ENCODE data around the gene TSPAN7. TPM values are rescaled to one million over a fixed set of nuclear protein-coding genes. Genes with fewer than 3 reads are reported as not detected.

TSPAN7 gene
- total RNA-seq, 1 experiment from 2014 or later: not detected

DNA sequence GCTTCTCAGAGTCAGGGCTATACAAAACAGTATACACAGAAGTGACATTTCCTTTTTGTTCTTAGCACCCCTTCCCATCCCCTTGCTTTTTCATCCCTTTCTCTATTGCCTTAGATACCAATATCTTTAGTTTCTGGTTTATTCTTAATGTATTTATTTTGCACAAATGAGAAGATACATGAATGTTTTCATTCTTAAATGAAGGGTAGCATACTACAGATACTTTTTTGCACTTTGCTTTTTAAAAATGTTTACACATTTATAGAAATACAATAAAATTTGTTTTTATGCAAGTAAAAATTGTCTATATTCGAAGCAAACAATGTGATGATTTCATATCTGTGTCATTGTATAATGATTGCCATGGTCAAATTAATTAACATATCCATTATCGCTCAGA, 33.1 kb downstream of the TSPAN7 start:
- DNase-seq (ENCODE audit: low spot score): no peak

DNA sequence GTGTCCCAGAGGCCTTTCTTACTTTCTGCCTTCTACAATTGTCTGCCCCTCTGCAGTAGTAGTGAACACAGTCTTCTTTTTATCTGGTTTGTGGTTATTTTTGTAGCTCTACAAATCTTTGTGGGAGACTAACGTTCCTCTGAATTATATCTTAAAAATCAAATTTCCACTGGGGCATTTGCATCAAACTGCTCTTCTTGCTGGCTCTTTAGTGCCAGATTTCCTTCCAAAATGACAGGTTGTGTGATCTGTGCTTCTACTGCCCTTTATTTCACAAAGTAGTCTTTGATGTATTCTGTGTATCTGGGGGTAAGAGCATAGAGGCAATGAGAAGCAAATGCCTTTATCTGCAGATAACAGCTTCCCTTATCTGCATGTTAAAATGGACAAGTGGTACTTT, 34.5 kb downstream of the TSPAN7 start:
- no peak for DNase-seq (ENCODE audit: low spot score)

DNA sequence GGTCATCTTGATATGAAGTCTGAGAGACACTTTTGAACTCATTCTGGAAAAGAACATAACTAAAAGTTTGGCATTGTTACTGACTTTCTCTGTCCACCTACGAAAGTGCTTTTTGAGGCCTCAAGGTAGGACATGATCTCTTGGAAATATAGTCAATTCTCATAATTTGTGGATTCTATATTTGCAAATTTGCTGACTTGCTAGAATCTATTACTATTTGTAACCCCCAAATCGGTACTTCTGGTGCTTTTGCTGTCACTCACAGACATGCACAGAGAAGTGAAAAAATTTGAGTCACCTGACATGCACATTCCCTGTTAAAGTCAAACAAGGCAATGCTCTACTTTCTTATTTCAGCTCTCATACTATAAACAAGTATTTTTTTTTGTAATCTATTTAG, 35.6 kb downstream of the TSPAN7 start:
- DNase-seq (ENCODE audit: low spot score): no peak

DNA sequence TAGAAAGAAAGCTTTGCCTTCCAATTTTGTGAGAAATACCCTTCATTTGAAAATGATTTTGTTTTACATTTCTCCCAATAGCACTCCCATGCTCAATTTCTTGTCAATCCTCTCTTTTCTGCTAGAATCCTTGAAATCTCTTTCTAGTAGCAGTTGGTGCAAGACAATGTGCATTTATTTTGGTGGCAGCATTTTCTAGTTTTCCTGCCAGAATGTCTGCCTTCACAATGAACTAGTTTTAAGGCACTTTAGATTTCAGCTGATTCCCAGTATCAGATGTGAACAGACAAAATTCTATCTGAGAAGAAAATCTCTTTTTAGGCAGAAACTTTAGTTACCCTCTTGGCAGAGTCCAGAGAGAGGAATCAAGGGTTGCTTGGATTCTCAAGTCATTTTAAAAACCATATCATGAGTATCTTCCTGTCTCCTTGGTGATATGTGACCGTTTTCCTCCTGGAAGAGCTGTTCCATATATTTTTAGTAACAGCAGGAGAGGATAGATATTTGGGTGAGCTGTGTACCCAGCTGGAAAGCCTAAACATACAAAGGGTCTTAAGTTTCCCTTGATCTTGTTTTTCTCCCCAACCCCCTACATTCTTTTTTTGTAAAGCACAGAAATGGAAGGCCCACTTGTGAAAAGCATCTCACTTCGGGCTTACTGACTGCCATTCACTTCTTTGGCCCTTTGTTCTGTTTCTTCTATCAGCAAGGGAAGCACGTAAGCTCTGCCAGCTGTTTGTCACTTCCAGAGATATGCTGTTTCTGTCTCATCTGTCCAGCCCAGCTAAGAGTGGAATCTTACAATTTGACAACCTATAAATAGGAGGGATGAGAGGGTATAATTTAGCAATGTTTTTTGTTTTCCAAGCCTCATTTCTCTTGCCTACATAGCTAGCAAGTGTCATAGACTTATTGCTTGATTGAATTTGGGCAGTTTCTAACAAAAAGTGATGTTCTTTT, 38.7 kb downstream of the TSPAN7 start:
- DNase-seq (ENCODE audit: low spot score): no peak

DNA sequence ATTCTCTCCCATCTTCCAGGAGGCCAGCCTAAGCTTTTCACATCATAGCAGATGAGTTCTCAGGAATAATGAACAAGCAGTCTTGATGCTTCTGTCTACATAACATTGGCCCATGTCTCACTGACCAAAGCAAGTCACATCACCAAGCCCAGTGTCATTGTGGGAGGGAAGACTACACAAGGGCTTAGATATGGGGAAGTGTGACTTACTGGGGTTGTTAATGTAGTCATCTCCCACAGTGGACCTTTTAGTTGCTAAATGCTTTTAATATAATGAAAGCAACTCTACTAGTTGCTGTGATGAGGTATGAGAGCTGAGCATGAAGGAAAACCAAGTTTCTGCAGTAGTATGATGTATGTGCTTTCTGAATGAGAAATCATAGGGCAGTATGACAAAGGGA, 40.5 kb downstream of the TSPAN7 start:
- DNase-seq (ENCODE audit: low spot score): no peak

DNA sequence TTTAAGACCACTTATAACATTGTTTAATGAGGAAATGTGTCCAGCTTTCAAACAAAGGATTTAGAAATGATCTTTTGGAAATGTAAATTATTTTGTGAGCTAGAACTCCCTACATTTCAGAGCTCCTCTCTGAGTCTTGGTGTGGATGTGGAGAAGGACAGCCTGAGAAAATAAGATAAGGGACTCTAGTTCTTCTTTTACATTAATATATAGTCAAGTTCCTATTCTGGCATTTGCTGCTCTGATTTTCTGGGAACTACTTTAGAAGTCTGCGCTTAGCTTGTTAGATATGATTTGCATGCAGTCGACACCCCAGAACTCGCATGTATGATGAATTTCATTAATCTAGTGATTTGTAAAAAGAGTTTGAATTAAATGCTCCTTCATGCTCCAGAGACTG, 45.5 kb downstream of the TSPAN7 start:
- DNase-seq (ENCODE audit: low spot score): no peak

DNA sequence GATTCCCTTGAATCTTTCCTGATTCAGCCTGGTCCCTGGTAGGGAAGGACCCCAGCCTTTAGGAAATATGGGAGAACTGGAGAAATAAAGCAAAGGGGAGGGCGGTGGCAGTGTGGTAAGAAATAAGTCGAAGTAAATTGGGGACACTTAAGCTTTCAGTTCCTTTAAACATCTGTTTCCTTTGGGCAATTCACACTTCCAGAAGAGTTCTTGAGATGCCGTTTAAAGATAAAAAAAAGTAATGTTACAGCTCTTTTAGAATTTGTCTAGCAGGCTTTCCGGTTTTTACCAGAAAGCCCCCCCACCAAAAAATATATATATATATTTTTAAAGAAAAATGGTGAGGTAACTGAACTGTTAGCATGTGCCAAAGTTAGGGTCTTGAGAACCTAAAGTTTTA, 46.6 kb downstream of the TSPAN7 start:
- DNase-seq (ENCODE audit: low spot score): no peak

DNA sequence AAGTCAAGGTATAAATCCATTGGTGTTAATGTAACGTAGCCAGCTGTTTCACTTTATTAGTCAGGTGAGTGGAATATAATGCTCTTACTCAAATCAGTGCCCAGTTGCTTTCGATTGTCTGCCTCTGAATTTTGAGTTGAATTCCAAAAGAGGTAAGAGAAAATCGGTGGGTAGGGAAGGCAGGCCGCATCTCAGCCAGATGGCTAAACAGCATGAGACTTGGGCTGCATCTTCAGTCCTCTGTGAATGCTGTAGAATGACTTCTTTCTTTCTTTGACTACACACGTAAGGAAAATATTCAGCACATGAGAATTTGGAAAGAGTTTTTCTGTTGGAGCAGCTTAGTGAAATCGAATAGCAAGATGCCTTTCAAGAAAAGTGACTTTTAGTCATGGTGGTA, 49.5 kb downstream of the TSPAN7 start:
- DNase-seq (ENCODE audit: low spot score): no peak

DNA sequence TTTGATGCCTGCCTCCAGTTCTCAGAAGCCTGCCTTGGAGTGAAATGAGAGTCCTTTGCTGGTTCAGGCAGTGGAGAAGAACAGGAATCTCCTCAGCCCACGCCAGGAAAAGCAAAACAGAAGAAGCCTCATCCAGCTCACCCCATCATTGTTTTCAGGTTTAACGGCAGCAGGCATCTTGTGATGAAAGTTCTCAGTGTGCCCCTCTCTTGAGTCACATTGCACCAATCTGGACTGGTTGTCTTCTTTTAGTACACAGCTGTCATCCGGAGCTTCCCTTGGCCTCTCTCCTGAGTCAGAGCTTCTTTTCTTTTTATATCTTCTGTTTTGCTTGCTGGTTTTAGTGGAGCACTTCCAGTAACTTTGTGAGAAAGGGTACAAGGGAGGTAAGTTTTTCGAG, 50.9 kb downstream of the TSPAN7 start:
- no peak for DNase-seq (ENCODE audit: low spot score)

DNA sequence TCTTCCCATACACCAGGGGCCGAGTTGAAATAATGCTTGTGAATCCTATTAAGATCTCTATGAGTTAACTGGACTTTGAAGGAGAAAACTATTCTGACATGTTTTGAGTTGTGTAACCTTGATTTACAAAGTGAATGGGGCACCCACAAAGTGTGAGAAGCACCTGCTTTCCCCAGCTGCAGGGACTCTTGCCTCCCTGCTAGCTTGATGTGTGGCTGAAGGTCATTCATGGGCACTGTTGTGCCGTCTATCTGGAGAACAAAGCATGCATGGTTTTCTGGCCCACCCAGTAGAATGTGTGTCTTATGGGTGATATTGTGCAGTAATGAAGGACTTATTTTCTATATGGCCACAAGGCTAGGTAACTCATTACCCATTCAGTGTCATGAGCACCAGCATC, 53.1 kb downstream of the TSPAN7 start:
- no peak for DNase-seq (ENCODE audit: low spot score)

DNA sequence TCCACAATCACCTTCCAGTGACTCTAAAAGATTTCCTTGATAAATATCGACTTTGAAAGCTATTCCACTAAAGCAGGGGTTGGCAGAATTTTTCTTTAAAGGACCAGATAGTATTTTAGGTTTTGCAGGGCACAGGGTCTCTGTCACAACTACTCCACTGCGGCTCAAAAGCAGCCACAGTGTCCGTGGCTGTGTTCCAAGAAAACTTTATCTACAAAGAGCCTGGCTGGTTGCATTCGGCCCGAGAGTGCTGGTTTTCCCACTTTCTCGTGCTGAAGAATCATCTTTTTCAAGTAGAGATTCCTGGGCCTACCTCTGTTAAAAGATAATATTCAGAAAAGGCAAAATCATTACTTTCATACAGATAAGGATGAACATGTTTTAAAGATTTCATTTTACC, 55.6 kb downstream of the TSPAN7 start:
- DNase-seq (ENCODE audit: low spot score): no peak

DNA sequence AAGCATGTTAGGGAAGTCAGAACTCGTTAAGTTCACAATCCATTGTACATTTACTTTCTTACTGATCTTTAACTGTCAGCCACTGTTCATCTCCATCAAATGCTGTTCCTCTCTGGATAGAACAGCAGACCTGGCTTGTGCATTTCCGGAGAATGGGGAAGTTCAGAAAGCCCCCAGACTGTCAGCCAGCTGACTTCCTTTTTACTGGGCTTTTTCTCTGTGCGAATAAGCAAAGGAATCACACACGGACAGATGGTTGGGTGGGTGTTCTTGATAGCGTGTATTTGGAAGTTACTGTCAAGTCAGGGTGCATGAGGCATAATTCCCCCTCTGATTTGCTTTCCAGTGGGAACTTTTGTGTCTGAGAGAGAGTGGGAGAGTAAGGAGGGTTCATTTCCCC, 56.8 kb downstream of the TSPAN7 start:
- DNase-seq (ENCODE audit: low spot score): no peak

DNA sequence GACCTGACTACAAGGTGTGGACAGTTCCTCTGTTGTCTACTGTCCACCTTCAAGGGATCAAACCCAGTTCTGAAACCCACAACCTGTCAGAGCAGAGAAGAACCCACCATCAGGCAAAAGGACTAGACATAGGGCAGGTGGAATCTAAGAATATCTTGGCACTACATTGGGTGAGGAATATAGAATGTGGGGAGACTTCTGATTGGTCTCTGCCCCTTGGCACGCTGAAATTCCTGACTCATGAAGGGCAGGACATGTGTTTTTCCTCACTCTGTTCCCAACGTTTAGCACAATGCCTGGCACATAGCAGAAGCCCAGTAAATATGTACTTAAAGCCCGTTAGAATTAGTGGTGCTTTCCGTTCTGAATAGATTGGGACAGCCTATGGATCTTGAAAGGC, 59.3 kb downstream of the TSPAN7 start:
- DNase-seq (ENCODE audit: low spot score): no peak

DNA sequence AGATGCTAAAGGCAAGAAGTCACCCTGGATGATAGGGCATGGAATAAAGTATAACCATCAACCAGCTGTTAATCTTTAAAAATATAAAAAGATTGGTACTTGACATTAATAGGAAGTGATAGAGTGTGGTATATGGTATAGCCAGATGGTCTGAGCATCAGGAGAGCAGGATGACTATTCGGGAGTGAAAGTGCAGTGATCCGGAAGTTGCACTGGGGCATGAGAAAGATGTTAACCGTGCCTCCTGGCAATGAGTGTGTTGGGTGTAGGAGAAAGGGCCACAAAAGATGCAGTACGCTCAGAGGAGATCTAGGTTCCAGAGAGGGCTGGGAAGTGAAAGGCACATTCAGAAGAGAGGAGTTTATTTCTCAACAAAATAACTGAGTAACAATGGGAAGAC, 65.0 kb downstream of the TSPAN7 start:
- DNase-seq (ENCODE audit: low spot score): no peak

DNA sequence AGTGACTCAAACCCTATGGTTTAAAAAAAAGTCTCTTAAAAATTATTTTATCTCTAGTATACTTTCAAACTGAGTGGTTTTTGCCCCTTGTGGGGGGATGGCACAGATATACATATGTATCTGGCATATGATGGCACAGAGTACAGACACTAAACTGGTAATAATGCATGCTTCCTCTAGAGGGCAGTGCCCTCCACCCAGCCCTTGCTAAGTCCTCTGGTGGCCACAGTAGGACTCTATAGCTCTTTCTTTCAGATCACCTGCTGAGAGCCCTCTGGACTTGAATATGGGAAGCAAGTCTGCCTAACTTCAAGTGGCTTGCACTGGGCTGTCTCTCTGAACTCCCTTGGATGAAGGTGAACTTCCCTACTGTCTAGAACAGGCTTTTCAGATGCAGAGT, 66.3 kb downstream of the TSPAN7 start:
- peak; percentile 1 for DNase-seq (ENCODE audit: low spot score)

DNA sequence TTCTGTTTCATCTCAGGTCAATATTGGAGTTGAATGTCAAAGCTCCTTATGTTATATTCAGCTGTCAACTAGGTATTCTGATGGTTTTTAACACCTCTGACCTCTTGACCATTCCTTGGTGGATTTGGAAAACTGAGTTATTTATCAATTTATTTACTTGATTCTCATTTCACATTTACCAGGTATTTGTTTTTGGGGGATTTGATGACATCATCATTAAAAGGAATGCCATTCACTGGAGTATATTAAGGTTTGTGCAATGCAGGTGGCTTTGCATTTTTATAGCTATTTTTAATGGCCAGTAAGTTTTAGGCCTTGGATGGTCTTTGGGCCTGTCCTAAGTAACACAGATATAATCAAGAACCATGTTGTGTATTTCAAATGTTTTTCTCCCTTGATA, 67.2 kb downstream of the TSPAN7 start:
- no peak for DNase-seq (ENCODE audit: low spot score)

DNA sequence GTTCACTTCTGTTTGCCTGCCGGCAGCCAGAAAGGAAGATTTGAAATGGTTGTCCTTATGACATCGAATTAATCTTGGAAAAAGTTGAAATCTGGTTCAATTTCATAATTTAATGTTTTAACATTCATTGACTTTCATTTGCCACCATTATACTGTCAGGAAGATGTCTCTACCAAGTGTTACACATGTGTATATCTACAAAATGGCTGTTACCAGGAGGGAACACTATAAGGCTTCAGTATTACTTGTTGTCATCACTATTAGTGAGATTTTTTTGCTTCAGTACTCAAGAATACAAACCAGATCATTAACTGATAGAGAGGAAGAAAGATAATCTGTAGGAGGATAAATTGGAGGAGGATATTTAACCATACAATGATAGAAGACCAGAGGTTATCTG, 71.2 kb downstream of the TSPAN7 start:
- DNase-seq (ENCODE audit: low spot score): no peak

DNA sequence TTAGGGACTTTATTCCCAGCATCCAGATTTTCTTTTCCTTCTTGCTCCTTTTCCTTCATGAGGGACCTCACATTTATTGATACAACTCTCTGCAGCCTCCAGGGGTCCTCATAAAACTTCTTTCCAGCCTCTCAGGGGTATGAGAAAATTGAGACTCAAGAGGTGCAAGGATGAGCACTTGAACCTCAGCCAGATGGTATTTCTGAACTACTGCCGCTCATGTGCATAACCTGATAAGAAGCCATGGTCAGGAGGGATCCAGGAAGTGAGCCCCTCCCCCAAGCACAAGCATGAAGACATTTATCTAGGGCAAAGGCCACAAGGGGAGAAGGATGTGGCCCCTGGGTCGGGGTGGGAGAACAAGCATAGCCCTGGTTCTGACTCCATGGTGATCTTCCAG, 73.3 kb downstream of the TSPAN7 start:
- no peak for DNase-seq (ENCODE audit: low spot score)

DNA sequence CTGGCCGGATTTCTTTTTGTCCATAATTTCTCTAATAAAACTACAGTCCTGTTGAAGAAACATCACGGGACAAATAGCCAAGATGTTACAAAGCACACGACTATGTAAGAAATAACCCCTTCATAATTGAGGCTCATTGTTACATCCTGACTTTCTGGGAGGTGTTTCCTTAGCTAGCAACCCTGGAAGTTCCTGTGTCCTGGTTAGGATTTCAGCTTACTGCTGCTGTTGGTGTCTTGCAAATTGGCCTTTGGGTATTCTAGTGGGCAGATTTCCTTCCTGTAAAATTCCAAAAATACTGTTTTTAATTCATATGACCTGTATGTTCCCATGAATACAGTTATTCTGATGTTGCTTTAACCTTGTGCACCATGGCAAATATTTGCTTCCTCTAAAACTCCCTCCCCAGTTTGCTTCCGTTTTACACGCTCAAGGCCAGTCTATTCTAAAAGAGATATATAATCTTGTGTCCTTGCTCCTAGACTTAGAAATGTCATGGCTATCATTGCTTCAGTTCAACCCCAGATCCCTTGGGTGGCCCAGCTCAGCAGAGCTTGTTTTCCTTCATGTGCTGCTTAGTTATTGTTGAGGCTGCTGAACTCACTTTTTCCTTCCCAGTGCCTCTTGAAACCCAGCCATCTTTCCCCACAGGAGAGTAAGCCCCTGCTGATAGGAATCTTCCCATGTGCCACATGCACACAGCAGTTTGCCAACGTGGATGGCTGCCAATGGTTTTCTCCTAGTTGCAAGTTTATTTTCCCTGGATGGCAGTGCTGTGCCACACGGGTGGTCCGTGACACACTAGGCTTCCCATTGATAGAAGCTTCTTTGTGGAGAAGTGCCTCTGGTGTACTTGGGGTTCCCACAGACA, 75.8 kb downstream of the TSPAN7 start:
- DNase-seq (ENCODE audit: low spot score): no peak

DNA sequence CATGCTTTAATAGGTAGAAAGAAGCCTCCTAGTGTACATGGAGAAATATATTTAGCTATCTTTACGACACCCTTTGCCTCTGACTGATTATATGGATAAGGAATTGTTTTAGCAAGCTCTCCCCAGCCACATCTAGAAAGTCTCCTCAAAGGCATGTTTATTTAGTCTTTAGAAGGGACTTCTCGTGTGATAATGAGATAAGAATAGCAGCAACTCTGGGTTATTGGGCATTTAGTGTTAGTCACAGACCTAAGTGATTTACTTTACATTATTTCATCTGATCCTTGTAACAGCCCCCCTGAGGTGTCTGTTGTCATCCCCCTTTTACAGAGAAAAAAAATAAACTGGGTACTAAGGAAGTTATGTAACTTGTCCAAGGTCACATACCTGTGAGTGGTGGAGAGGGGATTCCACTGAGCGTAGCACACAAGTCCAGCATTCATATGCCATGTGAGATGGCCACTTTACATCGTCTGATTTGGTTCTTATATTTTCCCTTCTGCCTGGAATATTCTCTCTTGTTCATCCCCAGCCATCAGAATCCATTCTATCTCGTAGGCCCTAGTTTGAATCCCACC, 77.7 kb downstream of the TSPAN7 start:
- DNase-seq (ENCODE audit: low spot score): no peak

DNA sequence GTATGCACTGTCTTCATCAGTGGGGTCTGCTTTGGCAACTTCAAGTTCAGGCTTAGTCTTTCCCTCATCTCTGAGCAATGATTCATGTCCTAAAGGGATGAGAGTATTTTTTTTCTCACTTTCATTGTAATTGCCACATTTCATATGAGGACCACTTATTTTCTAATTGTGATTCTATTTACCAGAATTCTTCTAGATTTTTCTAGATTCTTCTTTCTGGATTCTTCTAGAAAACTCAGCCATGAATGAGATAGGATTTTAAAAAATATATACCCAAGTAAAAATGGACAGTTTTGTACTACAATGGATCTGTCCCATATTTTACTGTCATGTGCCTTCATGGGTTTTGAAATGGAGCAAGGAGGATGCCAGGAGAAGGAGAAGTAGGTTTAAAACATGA, 78.4 kb downstream of the TSPAN7 start:
- DNase-seq (ENCODE audit: low spot score): no peak

DNA sequence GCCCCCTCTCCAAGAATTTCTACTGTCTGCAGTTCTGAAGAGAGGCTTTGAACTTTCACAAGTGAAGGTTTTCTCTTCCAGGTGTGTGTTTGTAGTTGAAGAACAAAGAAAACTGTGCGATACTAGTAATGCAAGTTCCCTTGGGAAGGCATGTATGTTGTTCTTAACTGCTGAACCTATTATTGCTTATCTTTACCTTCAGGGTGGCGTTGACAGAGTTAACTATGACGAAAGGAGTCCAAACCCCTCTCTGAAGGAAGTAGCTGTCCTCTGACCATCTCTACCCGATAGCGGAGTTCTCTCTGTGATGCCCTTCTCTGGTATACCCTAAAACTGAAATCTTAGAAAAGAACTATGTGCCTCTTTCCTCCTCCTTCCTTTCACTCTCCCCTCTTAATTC, 79.9 kb downstream of the TSPAN7 start:
- no peak for DNase-seq (ENCODE audit: low spot score)

DNA sequence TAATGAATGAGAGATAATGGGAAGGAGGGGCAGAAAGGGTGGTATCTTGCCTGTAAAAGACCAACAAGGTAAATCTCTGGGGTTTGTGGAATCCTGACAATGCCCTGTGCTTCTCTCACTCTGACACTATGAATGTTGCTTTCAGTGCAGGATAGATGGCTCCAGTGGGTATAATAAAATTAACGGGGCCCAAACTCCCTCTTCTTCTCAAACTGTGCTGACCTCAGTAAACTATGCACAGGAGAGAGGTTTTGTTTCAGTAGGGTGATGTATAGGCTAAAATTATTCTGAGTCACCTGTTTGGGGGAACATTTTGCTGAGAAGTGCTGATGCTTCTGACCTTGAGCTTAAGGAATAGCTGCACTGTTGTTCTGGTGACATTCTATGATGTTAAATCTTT, 82.6 kb downstream of the TSPAN7 start:
- no peak for DNase-seq (ENCODE audit: low spot score)
